GM10847 (cell line): ENCODE data around the gene RCOR1.

Experiments
- POLR2A ChIP-seq: IDR thresholded peaks from 2 replicates; pipeline ENCODE4 v1.6.1; 2011; ENCODE audit not compliant: insufficient read length; ENCODE audit errors: extremely low read depth

The RCOR1 gene

GRCh38 chr14:102711207-102711606 lies 118.8 kb downstream of the RCOR1 start:
- TF ChIP-seq POLR2A = no peak

DNA sequence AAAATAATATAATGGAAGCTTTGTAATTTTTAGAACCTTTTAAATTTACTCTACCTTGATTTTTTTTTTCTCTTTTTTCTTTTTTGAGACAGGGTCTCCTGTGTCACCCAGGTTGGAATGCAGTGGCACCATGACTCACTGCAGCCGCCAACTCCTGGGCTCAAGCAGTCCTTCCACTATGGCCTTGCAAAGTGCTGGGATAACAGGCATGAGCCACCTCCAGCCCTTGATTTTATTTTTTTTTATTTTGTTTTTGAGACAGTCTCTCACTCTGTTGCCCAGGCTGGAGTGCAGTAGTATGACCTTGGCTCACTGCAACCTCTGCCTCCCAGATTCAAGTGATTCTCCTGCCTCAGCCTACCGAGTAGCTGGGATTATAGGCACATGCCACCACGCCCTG lies 119.5 kb downstream of the RCOR1 start:
- TF ChIP-seq POLR2A = no peak

DNA sequence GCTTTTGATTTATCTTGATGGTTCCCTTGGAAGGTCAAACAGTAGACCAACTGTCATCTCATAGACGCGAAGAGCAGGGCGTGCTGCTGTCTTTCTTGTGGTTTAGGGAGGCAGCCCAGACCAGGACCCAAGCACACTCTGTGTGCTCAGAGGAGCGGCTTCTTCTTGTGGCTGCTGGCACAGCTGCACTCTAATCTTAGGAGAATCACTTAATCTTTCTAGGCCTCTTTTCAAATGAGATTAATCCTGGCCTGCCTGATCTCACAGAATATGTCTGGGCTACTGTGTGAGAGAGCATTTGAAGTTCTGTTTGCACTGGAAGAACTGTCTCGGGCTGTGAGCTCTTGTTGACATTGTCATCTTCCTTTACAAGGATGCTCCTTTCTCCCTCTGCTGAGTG lies 124.8 kb downstream of the RCOR1 start:
- TF ChIP-seq POLR2A = no peak

DNA sequence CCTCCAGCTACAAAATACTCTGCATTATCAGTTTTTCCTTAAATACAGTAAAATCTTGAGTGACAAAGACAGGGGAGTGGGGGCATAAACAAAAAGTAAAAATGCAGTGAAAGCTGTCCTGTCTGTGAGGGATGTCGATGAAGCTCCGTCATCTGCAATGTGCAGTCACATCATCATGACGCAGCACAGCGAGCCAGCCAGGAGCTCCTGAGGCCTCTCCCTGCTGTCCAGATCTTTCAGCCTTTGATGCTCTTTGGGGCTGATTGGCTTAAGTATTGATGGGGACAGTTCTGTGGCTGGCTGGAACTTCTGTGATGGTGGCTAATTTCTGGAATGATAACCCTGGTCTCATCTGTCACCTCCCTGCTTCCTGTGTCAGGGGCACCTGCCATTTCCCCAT lies 130.2 kb downstream of the RCOR1 start:
- no peak for TF ChIP-seq POLR2A

GRCh38 chr14:102723650-102724049 lies 131.2 kb downstream of the RCOR1 start:
- no peak for TF ChIP-seq POLR2A

DNA sequence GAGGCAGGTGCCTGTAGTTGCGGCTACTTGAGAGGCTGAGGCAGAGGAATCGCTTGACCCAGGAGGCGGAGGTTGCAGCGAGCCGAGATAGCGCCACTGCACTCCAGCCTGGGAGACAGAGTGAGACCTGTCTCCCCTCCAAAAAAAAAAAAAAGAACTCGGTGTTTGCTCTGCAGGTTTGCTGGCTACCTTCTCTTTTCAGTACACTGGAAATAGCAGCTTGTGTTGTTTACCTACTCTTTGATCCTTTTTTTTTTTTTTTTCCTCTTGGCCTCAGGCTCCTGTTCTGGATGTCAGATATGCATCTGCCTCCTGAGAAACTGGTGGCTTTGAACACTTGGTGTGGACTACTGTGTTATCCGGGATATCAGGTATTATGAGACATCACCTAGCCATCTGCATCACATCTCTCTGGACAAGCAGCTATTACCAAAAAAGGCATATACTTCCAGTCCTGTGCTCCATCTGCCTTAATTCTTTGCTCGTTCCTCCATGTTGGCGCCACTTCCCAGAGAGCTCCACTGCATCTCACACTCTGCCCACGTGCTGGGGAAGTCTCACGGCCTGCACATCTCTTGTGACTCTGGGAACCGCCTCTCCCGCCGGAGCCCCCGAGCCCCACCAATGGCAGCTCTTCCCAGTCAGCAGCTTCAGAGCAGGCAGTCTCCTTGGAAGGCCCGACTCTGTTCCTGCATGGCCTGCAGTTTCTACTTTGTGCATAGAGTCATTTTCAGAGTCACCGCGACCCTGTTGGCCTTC lies 133.9 kb downstream of the RCOR1 start:
- no peak for TF ChIP-seq POLR2A

DNA sequence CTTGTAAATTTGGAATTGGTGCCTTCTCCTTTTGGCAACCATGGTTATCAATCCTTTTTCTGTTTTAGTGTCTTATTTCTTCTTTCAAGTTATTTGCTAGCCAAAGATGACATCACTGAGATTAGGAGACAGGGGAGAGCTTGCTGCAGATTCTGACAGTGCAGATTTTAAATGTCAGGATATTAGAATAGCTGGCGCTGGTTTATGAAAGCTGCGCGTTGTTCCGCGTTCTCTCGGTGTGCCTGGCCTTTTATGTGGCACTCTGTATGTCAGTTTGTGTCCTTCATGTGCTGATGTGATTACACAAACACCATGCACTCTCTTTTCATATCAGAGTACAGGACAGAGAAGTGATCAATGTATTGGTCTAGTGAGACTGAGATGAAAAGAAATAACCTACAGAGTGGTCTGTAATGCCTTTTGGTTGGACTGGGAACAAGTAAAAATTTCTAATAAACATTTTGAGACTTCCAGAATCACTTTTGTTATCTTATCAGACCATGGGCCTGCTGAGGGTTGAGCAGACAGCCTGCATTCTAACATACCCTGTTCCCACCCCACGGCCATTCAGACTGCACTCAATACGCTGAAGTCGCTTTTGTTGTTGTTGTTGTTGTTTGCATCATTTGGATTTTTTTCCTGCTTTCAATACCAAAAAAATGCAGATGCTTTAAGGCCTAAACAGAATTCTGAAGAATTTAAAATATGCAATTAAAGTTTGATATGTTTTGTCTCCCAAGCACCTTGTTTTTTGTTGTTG lies 135.1 kb downstream of the RCOR1 start:
- TF ChIP-seq POLR2A = no peak

DNA sequence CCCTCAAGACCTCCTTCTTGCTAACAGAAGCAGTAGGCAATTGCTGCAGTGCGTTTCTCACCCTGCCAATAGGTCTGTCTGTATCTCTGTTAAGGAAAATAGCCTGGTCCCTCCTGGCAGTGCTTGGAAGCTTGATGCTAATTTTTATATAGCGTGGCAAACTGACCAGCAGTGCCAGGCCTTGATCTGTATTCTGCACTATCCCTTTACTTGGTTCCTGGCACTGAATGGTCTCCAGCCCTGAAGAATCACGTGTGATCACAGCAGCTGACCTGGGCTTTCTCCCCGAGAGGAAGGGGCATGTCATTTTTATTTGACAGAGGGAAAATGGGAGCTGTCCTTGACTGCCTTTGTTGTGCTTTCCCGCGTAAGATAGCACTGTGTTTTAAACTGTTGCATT lies 136.1 kb downstream of the RCOR1 start:
- TF ChIP-seq POLR2A = no peak

GRCh38 chr14:102729268-102729667 lies 136.8 kb downstream of the RCOR1 start:
- TF ChIP-seq POLR2A = no peak

DNA sequence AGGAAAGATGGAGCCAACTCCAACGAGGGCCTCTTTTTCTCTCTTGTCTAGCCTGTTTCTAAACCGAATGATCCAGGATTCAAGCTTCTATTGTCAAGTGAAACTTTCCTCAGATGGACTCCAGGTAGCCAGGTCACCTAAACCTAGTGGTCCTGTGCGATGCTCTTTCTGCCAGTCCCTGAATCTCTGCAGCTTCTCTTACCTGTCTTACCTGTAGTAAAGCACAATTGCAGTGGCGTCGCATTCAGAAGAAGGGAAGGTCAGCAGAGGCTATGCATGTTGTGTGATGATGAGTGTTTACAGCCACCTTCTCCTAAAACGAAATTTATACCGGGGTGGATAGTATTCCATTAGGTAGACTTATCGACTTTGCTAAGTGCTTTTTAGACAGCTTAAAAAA lies 137.4 kb downstream of the RCOR1 start:
- TF ChIP-seq POLR2A = no peak

- TF ChIP-seq POLR2A = no peak
These were observed 138.8 kb downstream of the RCOR1 start for GRCh38 chr14:102731101-102731870.

- TF ChIP-seq POLR2A = no peak
These were observed 139.7 kb downstream of the RCOR1 start for GRCh38 chr14:102731871-102732800.

- no peak for TF ChIP-seq POLR2A
These were observed 140.5 kb downstream of the RCOR1 start for GRCh38 chr14:102732924-102733323.

DNA sequence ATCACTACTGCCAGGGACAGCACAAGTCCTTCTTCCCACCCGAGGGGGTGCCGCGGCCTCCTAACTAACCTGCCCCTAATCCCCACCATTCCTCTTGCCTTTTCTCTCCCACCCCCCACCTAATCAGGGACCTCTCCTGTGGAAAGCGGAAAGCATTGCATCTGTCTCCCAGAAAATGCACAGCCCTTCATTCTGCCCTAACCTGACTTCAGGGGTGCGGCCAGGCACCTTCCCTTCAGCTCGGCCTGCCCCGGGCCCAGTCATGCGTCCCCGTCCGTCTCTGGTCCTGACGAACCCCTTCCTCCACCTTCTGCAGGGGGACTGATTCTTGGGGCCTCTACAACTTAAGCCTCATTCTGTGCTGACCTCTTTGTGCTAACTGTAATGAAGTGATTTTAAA lies 140.9 kb downstream of the RCOR1 start:
- TF ChIP-seq POLR2A = no peak

DNA sequence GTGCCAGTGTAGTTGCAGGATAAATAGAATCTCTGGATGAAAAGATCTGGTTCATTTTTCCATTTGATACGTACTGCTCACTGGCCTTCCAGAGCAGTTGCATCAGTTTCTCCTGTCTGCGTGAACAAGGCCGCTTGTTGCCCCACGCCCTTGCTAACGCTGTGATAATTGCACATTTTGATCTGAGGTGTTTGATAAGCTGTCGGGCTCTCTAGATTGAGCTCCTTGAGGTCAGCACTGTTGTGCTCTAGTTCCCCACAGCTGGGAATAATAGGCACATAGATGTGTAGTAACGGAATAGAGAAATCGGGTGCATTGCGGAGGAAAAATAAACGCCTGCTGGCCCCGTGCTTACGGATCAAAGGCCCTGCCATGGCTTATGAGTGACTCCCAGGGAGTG lies 142.0 kb downstream of the RCOR1 start:
- no peak for TF ChIP-seq POLR2A
